COR-L47 (cell line): ENCODE results near the gene NHLRC3.
A peak's percentile ranks its signal among the peaks of the same experiment; 100 is the strongest.
"Not testable (repeated sequence)": the region's sequence is repeated elsewhere in the genome, so short reads cannot be mapped to it uniquely, and the experiment has no call there.

Experiments
- DNase-seq: peaks from one replicate; lab custom pipeline; 2025; lab: John Stamatoyannopoulos, UW

Gene NHLRC3

GRCh38 chr13:39047560-39047959, 9.3 kb downstream of the NHLRC3 start:
- DNase-seq, result peak; percentile 12

GRCh38 chr13:39048806-39049205, 10.6 kb downstream of the NHLRC3 start:
- no peak for DNase-seq

GRCh38 chr13:39049274-39049673, 11.0 kb downstream of the NHLRC3 start:
- no peak for DNase-seq

GRCh38 chr13:39051157-39051556, 12.9 kb downstream of the NHLRC3 start:
- peak; percentile 59 for DNase-seq

- DNase-seq, result peak; percentile 16
These were observed 14.7 kb downstream of the NHLRC3 start for GRCh38 chr13:39052944-39053343.

- no peak for DNase-seq
These were observed 15.9 kb downstream of the NHLRC3 start for GRCh38 chr13:39054112-39054511.

GRCh38 chr13:39056018-39056417, 17.8 kb downstream of the NHLRC3 start:
- no peak for DNase-seq

- no peak for DNase-seq
These were observed 19.8 kb downstream of the NHLRC3 start for GRCh38 chr13:39058040-39058439.

- no peak for DNase-seq
These were observed 23.7 kb downstream of the NHLRC3 start for GRCh38 chr13:39062004-39062403.

- no peak for DNase-seq
These were observed 34.6 kb downstream of the NHLRC3 start for GRCh38 chr13:39072842-39073241.

GRCh38 chr13:39073983-39074382, 35.7 kb downstream of the NHLRC3 start:
- DNase-seq, result no peak

GRCh38 chr13:39086251-39086945, 48.1 kb downstream of the NHLRC3 start:
- not testable (repeated sequence) for DNase-seq

GRCh38 chr13:39091586-39091985, 53.3 kb downstream of the NHLRC3 start:
- DNase-seq, result no peak

GRCh38 chr13:39095500-39095899, 57.2 kb downstream of the NHLRC3 start:
- DNase-seq, result no peak

GRCh38 chr13:39099231-39099630, 61.0 kb downstream of the NHLRC3 start:
- peak; percentile 79 for DNase-seq
